ENCODE data around the gene RUNX1.

- TF ChIP-seq POLR2A (IDR thresholded peaks at IDR 0.05; ENCODE audit: low read depth, low read length) (no peak), CTCF (IDR thresholded peaks at IDR 0.05; ENCODE audit: extremely low read depth in 1 of 2, insufficient read depth in 1 of 2, low read depth in 1 of 2, low read length in 2 of 2) (no peak), GATA2 (IDR thresholded peaks at IDR 0.05; ENCODE audit: insufficient read depth, insufficient read length, low read depth, low read length) (no peak), FOS (IDR thresholded peaks at IDR 0.05; ENCODE audit: borderline replicate concordance, insufficient read depth, low read length) (no peak), POLR2AphosphoS5 (IDR thresholded peaks at IDR 0.05; ENCODE audit: insufficient read depth, low read depth, low read length) (no peak), EZH2 (IDR thresholded peaks at IDR 0.05; ENCODE audit: borderline replicate concordance, low read depth, low read length, severe bottlenecking) (no peak)
These were observed 190.5 kb downstream of the RUNX1 start for GRCh38 chr21:34858559-34858958.

Data from endothelial cell of umbilical vein (primary cell).